HG02885 (cell line): Measurements from ENCODE around the gene FARS2.
A peak's percentile ranks its signal among the peaks of the same experiment; 100 is the strongest.

Experiments
- ATAC-seq: cut with Tn5 transposase; IDR thresholded peaks from one replicate; pipeline ENCODE4 v1.9.1; 2021; ENCODE audit warnings: mild to moderate bottlenecking; ENCODE audit not compliant: unreplicated experiment, poor library complexity

FARS2 gene

GRCh38 chr6:5597413-5597812 lies 336.1 kb downstream of the FARS2 start:
- ATAC-seq: no peak

GRCh38 chr6:5598123-5598522 lies 336.8 kb downstream of the FARS2 start:
- ATAC-seq: no peak

DNA sequence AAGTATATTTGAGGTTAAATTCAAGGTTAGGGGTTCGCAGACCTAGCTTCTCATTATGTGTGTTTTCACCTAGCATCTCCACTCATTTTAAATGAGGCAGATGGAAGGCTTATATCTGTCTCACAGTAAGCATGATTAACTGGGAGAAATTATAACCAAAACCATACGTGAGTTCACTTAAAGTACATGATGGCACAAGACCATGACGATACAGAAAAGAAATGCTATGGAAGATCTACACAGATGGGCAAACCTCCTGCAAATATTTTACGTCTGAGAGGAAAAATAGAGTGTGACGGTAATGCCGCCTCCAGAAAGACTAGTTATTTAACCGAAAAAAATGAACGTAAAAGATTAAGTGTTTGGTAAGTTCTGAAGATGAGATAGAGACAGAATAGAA lies 337.8 kb downstream of the FARS2 start:
- no peak for ATAC-seq

DNA sequence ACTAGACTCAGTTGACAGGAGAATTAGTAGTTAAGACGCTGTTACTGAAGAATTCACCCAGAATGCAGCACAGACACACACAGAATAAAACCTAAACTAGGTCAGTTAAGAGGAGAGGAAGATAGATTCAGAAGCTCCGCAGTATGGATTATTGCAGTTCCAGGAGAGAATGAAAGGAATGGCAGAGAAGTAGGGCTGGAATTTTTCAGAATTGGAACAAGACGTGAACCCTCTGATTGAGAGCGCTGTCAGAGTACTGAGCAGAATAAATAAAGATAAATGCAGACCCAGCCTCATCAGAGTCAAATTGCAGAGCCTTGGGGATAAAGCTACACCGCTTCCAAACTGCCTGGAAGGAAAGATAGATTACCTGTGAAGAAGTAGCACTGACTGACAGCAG lies 344.6 kb downstream of the FARS2 start:
- ATAC-seq: no peak

DNA sequence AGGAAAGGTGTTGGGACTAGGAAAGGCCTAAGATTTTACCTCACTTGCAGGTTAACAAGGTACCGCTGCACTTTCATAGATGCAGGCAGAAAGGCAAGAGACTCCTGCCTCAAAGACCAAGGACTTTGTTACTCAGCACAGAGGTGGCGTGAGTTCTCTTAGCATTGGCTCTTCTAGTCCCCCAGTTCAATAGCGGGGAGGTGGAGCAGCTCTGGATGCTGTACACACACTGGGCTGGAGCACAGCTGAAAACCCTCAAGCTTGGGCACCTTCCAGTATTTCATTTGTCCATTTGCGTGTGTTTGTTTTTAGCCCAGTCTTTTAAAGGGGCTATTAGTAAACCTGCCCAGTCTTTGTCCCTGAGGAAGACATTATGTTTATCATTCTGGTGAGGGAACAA lies 345.2 kb downstream of the FARS2 start:
- ATAC-seq: no peak

DNA sequence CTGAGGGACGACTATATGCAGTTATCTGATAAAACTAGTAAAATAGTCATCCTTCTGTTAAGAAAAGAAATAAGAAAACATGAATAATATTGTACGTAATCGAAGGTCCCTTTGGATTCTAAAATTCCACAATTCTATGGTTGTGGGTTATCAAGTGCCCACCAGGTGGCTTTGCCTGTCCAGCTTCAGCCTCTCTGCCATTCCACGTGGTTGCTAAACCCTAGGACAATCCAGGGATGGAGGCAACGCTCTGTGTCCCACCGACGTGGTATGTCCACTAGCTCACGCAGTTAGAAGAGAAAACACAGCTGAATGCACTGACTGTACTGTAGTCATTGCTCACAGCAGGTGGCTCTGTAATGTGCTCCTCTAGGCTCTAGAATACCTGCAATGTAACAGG lies 349.3 kb downstream of the FARS2 start:
- no peak for ATAC-seq

DNA sequence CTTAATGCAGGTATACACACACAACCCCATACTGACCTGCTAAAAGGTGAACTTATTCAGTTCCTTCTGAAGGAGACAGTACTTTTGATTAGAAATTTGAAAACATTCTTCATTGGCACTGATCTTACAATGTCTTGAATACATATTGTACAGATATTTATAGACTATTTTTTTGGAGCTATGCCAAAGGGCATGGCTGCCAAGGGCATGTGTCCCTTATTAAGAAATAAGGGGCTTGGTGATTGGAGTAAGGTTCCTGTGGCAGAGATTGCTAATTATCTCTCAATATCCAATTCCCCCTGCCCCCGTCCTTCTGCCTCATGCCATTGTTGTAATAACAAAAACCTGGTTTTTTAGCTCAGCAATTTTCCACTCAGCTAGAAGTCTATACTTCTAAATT lies 355.9 kb downstream of the FARS2 start:
- no peak for ATAC-seq

DNA sequence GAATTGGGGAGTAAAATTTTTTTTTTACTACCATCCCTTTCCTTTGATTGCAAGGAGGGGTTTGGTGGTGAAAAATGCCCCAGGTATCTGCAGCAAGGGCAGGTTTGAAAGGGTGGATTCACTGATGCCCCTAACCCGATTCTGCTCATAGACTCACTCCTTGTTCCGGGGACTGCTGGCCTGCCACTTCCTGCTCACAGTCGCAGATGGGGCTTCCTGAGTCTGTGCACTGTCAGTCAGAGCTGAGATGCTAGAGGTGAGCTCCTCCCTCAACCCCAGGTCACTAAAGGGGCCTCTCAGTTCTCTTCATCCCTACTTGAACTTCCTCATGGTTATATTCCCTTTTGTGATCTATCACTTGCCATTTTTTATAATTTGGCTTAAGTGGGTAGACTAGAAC lies 357.9 kb downstream of the FARS2 start:
- ATAC-seq: peak; percentile 79

DNA sequence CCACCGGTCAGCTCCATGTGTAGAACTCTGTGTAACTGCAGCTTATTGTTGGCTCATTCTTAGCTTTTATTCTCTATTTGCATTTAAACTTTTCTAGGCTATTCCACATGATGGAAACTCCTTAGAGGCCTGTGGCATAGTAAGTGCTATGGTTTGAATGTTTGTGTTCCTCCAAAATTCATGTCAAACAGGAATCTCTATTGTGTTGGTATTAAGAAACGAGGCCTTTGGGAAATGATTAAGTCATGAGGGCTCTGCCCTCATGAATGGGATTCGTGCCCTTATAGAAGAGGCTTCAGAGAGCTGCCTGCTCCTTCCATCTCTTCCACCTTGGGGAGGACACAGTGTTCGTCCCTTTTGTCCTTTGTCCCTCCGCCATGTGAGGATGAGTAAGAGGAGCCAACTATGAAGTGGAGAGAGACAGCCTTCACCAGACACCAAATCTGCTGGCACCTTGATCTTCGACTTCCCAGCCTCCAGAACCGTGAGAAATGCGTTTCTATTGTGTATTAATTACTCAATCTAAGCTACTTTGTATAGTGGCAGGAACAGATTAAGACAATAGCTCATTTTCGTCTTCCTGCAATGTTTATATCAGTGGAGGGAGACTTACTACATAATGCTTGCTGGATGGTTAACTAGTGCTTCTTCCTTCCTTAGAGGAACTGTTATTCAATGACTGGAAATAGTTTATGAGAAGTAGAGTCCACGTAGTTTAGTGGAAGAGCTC lies 361.1 kb downstream of the FARS2 start:
- ATAC-seq: no peak

- no peak for ATAC-seq
These were observed 362.5 kb downstream of the FARS2 start for GRCh38 chr6:5623769-5624168.

DNA sequence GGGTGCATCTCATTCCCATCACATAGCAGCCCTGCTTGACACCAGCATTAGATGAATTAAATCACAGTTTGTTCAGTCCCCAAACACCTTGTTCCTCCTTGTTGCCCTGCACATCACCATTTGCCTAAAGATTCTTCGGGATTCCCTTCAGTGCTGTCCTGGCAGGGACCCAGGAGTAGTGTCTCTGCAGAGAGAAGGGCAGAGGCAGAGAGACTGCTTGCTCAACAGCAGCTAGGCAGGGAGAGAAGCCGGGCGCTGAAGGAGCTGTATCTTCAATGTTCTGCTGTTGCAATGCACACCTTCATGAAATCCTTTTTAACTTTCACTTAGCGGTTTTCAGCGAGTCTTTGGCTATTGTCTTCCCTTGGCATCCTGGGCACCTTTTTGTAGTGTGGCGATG lies 362.9 kb downstream of the FARS2 start:
- no peak for ATAC-seq

DNA sequence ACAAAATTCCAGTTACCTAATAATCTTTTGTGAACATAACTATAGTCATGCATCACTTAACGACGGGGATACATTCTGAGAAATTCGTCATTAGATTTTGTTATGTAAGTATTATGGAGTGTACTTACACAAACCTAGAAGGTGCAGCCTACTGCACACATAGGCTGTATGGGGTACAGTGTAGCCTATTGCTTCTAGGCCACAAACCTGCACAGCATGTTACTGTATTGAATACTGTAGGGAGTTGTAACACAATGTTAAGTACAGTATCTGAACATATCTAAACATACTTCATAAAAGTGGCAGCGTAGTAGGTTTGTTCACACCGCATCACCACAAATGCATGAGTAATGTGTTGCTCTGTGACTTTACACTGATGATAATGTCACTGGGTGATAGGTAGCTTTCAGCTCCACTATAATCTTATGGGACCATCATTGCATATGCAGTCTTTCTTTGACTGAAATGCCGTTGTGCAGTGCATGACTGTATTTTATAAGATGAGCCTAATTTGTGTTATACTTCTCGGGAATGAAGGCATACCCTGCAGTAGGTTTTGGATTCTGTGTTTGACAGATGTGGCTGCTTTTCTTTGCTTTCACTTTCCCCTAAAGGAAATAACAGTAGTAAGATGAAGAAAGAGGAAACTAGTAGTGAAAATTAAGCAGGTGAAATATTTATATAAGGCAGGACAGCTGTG lies 365.6 kb downstream of the FARS2 start:
- peak; percentile 87 for ATAC-seq

GRCh38 chr6:5630636-5631035 lies 369.3 kb downstream of the FARS2 start:
- ATAC-seq: no peak

GRCh38 chr6:5632348-5632935 lies 371.1 kb downstream of the FARS2 start:
- ATAC-seq: no peak

- no peak for ATAC-seq
These were observed 373.2 kb downstream of the FARS2 start for GRCh38 chr6:5634525-5634924.

GRCh38 chr6:5636210-5637030 lies 375.1 kb downstream of the FARS2 start:
- ATAC-seq: no peak

DNA sequence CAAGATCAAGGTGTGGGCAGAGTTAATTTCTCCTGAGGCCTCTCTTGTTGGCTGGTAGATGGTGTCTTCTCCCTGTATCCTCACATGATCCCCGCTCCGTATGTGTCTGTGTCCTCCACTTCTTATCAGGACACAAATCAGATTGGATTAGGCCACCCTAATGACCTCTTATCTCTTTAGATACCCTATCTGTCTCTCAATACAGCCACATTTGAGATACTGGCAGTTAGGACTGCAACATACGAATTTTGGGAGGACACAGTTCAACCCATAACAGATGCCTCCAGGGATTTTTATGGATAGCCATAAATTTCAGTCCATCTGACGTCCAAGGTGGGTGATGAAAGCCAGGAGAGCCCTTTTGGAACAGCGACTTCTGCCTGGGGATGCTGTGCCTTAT lies 376.4 kb downstream of the FARS2 start:
- no peak for ATAC-seq

- no peak for ATAC-seq
These were observed 377.4 kb downstream of the FARS2 start for GRCh38 chr6:5638666-5639065.

DNA sequence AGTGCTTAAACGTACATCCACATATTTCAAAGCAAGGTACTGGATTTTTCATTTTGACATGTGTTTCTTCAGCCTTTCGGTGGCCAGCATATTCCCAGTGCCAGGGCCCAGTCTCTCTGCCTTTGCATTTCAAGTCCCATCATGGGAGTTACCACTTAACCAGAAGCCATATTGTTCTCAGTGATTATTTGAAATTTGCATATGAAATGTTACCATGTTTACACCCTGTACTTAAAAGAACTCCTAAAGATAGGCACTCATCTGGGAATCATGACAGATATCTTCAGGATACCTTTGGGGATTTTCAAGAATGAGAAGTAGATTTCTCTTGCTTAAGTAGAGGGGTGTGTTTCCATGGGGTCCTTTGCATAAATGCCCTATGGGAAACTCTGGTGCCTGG lies 377.9 kb downstream of the FARS2 start:
- ATAC-seq: no peak

DNA sequence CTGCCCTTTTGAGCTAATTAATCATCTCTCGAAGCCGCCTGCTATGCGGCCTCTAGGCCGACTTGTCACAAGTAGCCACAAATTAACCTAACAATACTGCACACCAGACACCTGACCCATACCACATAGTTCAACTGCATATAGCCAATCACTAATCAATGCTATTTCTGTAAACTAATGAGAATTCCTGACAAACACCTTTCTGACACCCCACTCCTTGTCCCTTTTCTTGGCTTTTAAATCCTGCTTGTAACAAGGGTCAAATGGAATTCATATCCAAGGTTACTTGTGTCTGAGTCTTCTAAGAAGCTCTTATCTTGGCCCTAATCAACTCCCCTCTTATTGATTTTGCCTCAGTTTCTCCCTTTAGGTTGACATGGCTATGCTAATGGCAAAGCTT lies 379.3 kb downstream of the FARS2 start:
- ATAC-seq: no peak
